ENCODE data around the gene ARHGAP1.

The ARHGAP1 gene

GRCh38 chr11:46693597-46694012 is 6.8 kb downstream of the ARHGAP1 start:
- H3K27ac ChIP-seq = peak overlapping the region; percentile 24 to 83
- no peak for TF ChIP-seq CTCF (IDR thresholded peaks at IDR 0.05)
- H3K4me3 ChIP-seq = no peak overlapping the region
- no peak for DNase-seq (ENCODE audit: low spot score)

- Histone ChIP-seq H3K27ac (no peak overlapping the region), H3K4me3 (no peak overlapping the region)
- no peak for TF ChIP-seq CTCF (IDR thresholded peaks at IDR 0.05)
- no peak for DNase-seq (ENCODE audit: low spot score)
These were observed 8.0 kb downstream of the ARHGAP1 start for GRCh38 chr11:46692450-46692849.

- no peak for TF ChIP-seq CTCF (IDR thresholded peaks at IDR 0.05)
- no peak for DNase-seq (ENCODE audit: low spot score)
- H3K4me3 ChIP-seq = no peak overlapping the region
- H3K27ac ChIP-seq = no peak overlapping the region
These were observed 9.7 kb downstream of the ARHGAP1 start for GRCh38 chr11:46690702-46691101.

- H3K4me3 ChIP-seq = no peak overlapping the region
- peak overlapping the region; percentile 30 to 78 for H3K27ac ChIP-seq
- TF ChIP-seq CTCF (IDR thresholded peaks at IDR 0.05) = no peak
- no peak for DNase-seq (ENCODE audit: low spot score)
These were observed 13.3 kb downstream of the ARHGAP1 start for GRCh38 chr11:46686886-46687795.

GRCh38 chr11:46684367-46684766 is 16.1 kb downstream of the ARHGAP1 start:
- no peak for DNase-seq (ENCODE audit: low spot score)
- Histone ChIP-seq H3K27ac (peak overlapping the region; percentile 46 to 85), H3K4me3 (no peak overlapping the region)
- TF ChIP-seq CTCF (IDR thresholded peaks at IDR 0.05) = no peak

GRCh38 chr11:46682773-46683752 is 17.4 kb downstream of the ARHGAP1 start:
- DNase-seq (ENCODE audit: low spot score) = no peak
- no peak for TF ChIP-seq CTCF (IDR thresholded peaks at IDR 0.05)
- Histone ChIP-seq H3K4me3 (no peak overlapping the region), H3K27ac (peak overlapping the region; percentile 46 to 85)
